Smooth muscle cell of the brain vasculature (primary cell): Measurements from ENCODE around the gene WDR44.
"Not testable (repeated sequence)": the region's sequence is repeated elsewhere in the genome, so short reads cannot be mapped to it uniquely, and the experiment has no call there.

Experiments used
- DNase-seq: peaks from one replicate; pipeline ENCODE4 v3.0.0-alpha.2; 2012; ENCODE audit warnings: low read depth, low spot score

The WDR44 gene

DNA sequence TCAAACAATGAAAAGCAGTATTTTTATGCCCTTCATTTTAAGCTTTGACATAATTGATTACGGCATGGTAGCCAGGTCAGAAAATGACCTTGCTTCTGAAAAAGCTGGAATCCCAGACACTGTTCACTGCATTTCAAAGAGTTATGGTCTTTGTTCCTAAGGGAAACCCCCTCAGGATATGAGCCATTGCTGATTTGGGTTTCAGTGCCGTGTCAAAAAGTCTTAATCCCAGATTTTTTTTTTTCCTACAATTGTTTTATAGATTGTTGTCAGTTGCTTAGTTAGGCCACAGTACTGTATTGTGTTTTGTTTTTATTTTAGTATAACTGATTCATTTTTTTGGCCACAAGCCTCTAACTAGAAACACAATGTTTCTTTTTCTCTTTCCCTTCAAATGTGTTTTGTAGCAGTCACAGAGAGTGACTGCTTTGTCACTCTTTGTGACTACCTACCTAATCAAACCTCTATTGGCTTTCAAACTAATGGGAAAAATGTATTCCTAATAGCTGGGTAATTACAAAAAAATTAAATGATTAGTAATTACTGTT, 10.3 kb downstream of the WDR44 start:
- no peak for DNase-seq

GRCh38 chrX:118360429-118361125, 14.7 kb downstream of the WDR44 start:
- DNase-seq, result no peak

- no peak for DNase-seq
Observed at GRCh38 chrX:118364261-118364660, 18.4 kb downstream of the WDR44 start.

DNA sequence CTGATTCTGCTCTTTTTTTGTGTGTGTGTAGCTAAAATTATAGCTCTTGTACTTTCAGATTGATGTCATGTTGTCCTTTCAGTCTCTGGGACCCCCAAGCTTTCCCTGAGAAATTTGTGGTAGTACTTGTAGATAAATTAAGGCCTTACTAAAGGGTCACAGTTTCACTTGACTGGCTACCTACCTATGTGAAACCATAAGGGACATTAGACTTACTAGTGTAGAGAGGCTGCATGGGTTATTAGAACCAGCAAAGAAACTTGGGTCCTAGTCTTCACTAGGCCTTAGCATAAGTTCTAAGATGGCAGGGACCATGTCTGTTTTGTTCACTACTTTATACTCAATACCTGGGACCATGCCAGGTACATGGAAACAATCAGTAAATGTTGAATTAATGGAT, 21.4 kb downstream of the WDR44 start:
- no peak for DNase-seq

DNA sequence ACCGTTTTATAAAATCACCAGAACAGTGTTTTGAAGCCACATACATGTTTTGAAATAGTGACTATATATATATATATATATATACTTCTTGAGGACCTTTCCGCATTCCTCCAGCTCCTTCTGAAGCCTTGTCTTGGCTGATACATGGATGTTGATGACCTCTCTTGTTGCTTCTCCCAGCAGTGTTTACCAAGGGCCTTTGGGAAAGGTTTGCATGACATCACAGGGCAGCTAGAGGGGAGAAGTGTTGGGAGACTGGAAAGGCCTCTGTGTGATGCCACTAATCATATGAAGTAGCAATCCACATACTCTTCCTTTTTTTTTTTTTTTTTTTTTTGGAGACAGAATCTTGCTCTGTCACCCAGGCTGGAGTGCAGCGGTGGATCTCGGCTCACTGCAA, 22.5 kb downstream of the WDR44 start:
- no peak for DNase-seq

GRCh38 chrX:118370921-118371624, 25.2 kb downstream of the WDR44 start:
- DNase-seq, result no peak

DNA sequence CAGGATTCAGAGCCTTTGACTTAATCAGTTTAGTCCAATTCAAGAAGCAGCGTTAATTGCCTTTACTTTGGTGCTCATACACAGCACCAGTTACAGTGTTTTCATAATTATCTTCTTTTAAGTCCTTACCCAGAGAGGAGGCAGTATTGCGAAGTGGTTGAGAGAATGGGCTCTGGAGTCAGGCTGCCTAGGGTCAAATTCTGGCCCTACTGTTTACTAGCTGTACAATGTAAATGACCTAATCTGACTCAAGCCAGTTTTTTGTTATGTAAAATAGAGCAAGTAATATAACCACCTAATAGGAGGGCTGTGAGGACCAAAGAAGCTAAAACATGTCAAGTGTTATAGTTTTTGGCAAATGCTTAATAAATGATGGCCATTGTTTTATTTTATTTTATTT, 27.6 kb downstream of the WDR44 start:
- DNase-seq, result no peak

DNA sequence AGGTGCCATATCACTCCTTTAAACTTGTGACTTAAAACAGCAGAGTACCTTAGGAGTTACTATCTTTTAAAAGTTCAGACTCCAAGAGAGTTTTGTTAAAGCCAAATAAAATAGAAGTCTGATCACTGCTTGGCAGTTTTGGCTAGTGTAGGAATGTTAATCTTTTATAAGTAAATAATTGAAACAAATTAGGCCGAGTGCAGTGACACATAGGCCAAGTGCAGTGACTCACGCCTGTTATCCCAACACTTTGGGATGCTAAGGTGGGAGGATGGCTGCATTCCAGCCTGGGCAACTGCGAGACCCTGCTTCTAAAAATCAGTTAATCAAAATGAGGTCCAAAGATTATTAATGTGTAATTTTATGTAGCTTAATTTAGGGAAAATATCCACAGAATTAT, 37.2 kb downstream of the WDR44 start:
- DNase-seq, result no peak

DNA sequence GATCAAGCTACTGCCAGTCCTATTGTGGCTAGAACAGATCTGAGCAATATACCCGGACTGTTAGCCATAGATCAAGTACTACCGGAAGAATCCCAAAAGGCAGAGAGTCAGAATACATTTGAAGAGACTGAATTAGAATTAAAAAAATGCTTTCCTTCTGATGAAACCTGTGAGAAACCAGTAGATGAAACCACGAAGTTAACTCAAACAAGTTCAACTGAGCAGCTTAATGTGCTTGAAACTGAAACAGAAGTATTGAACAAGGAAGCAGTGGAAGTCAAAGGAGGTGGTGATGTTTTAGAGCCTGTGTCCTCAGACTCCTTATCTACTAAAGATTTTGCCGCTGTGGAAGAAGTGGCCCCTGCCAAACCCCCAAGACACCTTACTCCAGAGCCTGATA, 46.8 kb downstream of the WDR44 start:
- no peak for DNase-seq

DNA sequence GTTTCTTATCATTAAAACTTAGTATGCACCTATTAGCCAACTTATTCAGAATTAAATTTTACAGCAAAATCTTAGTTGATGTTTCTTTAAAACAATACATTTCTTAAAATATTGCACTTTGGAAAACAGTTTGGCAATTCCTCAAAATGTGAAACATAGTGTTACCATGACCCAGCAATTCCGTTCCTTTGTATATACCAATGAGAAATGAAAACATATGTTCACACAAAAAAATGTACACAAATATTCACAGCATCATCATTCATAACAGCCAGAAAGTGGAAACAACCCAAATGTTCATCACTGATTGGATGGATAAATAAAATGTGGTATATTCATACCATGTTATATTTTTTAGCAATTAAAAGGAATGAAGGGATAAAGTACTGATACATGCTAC, 50.2 kb downstream of the WDR44 start:
- no peak for DNase-seq

DNA sequence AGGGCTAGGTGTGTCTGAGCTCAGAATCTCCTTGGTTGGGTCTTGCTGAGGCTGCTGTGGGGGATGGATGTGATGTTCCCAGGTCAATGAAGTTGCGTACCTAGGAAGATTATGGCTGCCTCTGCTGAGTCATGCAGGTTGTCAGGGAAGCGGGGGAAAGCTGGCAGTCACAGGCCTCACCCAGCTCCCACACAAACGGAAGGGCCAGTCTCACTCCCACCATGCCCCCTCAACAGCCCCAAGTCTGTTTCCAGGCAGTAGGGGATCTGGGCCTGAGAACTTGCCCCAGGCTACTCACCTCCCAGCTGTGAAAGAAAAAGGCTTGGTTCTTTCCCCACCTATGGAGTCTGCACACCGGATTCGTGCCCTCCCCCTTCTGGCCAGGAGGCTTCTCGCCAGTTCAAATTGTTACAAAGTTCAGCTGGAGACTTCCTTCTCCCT, 72.9 kb downstream of the WDR44 start:
- DNase-seq, result peak; percentile 15

DNA sequence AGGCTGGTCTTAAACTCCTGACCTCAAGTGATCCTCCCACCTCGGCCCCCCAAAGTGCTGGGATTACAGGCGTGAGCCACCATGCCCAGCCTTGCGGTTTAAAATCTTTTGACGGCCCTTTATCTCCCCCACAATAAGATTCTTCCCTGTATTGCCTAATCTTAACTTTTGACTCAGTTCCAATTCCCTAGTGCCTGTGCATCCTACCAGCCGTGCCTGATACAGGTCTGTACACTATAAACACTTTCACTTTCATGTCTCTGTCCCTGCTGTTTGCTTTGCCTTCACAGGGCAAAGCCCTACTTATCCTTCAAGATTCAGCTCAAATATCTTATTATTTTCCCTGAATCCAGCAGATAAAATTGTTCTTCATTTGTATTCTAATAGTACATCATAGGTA, 74.6 kb downstream of the WDR44 start:
- DNase-seq, result peak; percentile 13

DNA sequence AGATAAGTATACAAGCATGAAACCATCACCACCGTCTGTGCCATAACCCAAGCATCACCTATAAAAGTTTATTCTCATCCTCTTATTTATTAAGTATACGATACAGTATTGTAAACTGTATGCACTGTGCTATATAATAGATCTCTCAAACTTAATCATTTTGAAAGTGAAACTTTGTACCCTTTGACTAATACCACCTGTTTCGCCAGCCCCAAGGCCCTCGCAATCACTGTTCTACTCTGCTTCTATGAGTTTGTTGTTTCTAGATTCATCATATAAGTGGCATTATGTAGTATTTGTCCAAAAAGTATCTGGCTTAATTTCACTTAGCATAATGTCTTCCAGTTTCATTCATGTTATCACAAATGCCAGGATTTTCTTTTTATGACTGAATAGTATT, 77.7 kb downstream of the WDR44 start:
- DNase-seq, result no peak

GRCh38 chrX:118432799-118433198, 86.9 kb downstream of the WDR44 start:
- DNase-seq, result no peak

DNA sequence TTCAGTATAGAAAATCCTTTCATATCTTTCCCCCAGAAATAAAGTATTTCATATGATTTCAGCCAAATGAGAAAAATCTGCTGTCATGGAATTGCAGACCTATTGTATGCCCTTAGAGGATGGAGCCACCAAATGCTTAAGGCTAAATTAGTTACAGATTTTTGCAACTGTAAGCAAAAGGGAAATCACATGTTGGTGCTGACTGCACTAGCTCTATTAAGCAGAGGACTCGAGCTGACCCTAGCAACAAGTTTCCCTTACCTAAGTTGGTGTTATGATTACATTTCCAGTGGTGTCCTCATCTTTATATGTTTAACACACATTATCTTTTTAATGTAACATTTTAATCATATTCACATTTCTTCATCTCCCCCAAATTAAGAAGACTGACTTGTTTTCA, 91.4 kb downstream of the WDR44 start:
- DNase-seq, result no peak

DNA sequence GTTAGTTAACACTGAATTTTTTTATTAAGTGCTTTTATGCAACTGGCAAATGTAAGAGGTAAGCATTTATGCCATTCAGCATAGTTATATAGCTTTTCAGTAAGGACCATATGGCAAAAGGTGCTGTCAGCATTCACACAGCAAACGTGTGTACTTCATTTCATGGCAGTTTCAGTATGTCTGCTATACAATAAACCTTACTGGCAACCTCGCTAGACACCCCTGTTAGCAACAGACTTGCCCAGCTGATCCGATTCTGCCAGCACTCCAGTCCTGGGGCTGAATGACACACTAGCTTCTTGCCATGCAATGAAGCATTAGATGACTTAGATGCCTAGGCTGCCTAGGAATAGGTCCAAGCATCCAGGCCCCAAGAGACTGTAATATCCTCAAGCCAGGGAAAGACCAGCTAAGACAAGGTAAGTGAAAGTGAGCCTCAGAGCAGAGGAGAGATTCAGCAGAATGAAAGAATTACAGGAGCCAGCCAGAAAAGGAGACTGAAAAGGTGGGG, 102.4 kb downstream of the WDR44 start:
- no peak for DNase-seq

- no peak for DNase-seq
Observed at GRCh38 chrX:118455013-118455412, 109.1 kb downstream of the WDR44 start.

GRCh38 chrX:118459494-118459893, 113.6 kb downstream of the WDR44 start:
- peak; percentile 7 for DNase-seq

- DNase-seq, result no peak
Observed at GRCh38 chrX:118464501-118464900, 118.6 kb downstream of the WDR44 start.

- no peak for DNase-seq
Observed at GRCh38 chrX:118468122-118468521, 122.2 kb downstream of the WDR44 start.

GRCh38 chrX:118470721-118471347, 124.9 kb downstream of the WDR44 start:
- DNase-seq, result not testable (repeated sequence)

DNA sequence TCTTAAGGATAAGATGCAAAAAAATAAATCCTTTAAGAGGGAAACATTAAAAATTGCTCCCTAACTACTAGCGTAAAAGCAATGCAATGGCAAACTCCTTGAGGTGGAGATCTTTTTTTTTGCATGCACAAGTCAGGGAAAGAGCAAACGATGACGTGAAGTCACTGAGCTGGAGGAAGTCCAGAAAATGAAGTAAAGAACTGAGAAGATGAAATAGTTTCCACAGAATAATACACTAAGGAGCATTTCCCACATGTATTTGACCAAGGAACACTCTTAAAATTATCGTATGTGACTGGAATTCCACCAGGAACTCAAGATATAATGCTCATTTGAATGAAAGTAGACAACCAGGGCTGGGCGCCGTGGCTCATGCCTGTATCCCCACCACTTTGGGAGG, 128.7 kb downstream of the WDR44 start:
- DNase-seq, result no peak
